Stimulated activated CD8-positive, alpha-beta memory T cell treated with anti-CD3 and anti-CD28 coated beads, Interleukin-12 subunit alpha, Interleukin-12 subunit beta, amount 100 ng/mL, for 1 hour (primary cell): ENCODE measurements around the gene HSPB7.
"Not testable (repeated sequence)": the region's sequence is repeated elsewhere in the genome, so short reads cannot be mapped to it uniquely, and the experiment has no call there.

Source experiments
- DNase-seq: peaks from one replicate; pipeline ENCODE4 v3.0.0-alpha.2; 2020; ENCODE audit warnings: low read depth

HSPB7 gene

DNA sequence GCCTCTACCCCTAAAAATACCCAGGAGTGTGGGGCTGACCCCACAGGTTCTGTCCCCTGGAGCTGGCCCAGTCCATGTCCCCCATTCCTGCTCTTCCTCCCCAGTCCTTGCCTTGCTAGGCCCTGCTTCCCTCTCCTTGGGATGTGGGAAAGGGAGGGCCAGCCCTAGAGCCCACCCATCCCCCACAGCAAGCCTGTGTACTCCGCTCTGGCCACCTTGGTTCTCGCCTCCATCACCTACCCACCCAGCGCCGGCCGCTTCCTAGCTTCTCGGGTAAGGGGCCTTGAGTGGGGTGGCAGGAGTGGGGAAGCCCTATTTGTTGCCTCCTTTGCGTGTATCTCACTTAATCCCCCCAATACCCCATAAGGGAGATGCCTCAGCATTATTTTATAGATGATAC lies 32.5 kb upstream of the HSPB7 start:
- DNase-seq: no peak

- no peak for DNase-seq
These were observed 30.8 kb upstream of the HSPB7 start for GRCh38 chr1:16048573-16049189.

- DNase-seq: no peak
These were observed 30.1 kb upstream of the HSPB7 start for GRCh38 chr1:16047791-16048475.

GRCh38 chr1:16046842-16047241 lies 29.0 kb upstream of the HSPB7 start:
- DNase-seq: no peak

- DNase-seq: no peak
These were observed 26.1 kb upstream of the HSPB7 start for GRCh38 chr1:16043950-16044349.

GRCh38 chr1:16043521-16043920 lies 25.7 kb upstream of the HSPB7 start, which contains the start of gene CLCNKB:
TSS of gene CLCNKB (plus strand) at chr1:16043782. CDS start at chr1:16044493, 711 bp downstream.
- DNase-seq: no peak

- not testable (repeated sequence) for DNase-seq
These were observed 24.8 kb upstream of the HSPB7 start for GRCh38 chr1:16042654-16043053.

DNA sequence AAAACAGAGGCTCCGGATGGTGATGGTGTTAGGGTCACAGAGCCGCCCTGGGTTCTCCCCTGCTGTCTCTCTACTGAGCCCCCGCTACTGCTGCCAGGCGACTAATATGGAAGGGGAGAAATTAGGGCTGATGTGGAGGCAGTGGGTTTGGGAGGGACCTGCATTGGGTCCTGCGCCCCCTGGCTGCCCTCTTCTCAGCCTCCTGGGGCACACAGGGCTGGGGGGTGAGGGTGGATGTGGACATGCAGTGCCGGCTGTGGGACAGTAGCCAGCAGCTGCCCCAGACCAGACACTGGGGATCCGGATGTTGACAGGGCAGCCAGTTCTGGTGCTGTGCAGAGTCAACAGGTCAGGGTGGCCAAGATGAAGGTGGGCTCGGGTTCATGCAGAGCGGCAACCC lies 24.3 kb upstream of the HSPB7 start:
- DNase-seq: no peak

DNA sequence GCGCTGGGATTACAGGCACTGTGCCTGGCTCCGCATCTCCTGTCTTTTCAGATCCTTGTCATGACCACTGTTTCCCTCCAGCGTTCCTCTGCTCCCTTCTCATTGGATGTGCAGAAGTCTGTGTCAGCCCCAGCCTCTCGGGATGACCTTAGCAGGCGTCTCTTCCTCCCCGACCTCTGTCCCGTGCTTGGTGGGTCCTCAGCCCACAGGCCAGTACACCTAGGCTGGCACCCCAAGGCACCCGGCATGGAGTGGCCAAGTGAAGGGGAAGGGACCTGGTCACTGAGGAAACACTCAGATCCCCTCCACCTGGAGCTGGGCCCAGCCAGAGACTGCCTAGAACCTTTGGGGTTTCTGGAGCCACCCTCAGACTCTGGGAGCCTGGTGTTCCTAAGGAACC lies 23.4 kb upstream of the HSPB7 start:
- no peak for DNase-seq

- not testable (repeated sequence) for DNase-seq
These were observed 22.0 kb upstream of the HSPB7 start for GRCh38 chr1:16039871-16040270.

DNA sequence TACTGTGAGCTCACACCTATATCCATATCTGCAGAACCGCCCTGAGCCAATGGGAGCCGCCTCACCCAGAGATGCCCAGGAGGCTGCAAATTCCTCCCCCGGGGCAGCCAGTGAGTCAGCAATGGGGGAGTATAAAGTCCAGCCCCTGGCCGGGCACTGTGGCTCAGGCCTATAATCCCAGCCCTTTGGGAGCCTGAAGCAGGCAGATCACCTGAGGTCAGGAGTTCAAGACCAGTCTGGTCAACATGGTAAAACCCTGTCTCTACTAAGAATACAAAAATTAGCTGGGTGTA lies 20.7 kb upstream of the HSPB7 start:
- no peak for DNase-seq

- not testable (repeated sequence) for DNase-seq
These were observed 18.6 kb upstream of the HSPB7 start for GRCh38 chr1:16036461-16036860.

DNA sequence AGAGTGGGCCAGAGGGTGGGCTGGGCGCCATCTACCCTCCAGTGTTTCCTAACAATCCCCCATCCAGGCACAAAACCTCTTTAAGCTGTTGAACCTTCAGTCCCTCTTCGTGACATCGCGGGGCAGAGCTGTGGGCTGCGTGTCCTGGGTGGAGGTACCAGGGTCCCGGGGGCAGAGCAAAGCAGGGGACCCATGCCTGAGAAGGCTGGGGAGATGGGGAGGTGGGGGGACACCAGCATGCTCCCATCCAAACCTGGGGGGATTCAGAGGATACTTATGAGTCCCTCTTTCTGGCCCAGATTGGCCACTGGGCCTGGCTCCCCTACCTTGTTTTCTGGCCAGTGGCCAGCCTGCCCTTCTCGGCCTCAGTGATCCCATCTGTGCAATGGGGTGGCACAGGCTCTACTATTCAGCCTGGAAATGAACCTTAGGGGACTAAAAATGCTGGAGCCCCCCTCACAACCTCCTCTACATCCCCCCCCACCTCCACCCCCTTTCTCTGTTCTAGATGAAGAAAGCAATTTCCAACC lies 15.3 kb upstream of the HSPB7 start:
- DNase-seq: not testable (repeated sequence)

DNA sequence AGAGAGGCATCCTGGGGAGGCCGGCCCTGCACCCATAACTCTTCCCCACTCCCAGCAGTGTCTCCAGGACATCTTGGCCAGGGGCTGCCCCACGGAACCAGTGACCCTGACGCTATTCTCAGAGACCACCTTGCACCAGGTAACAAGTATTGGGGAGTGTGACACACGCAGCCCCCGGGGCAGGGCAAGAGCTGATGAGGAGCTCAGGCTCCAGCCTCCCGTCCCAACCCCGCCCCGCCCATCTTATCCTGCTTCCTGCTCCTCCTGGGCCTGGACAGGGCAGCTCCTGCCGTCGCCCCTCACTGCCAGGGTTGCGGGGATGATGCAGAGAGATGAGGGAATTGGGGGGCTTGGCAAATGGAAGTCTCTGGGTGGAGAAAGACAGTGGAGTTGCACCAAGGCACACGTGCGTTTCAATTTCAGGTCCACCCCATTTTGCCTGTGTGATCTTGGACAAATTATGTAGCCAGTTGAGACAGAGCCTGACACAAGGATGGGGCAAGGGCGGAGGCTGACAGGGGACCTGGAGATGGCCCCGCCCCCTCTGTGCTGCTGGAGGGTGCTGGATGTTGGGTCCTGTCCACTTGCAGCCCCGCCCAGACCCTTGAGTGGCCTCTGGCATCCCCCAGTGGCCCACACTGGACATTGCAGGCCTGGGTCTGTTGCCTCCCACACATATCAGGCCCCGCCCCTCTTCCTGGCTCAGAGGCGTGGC lies 14.7 kb upstream of the HSPB7 start:
- DNase-seq: no peak

DNA sequence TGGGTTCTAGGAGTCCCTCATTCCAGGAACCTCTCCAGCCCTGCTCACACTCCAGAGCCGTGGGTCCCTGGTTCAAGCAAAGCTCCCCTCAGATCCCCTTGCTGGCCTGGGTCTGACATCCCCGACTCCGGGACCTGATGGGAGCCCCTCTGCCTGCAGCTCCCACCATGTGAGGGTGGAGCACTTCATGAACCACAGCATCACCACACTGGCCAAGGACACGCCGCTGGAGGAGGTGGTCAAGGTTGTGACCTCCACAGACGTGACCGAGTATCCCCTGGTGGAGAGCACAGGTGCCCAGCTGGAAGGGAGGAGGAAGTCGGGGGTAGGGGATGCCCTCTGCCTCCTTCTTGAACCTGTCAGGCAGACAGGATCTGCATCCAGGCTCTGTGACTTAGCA lies 13.7 kb upstream of the HSPB7 start:
- DNase-seq: no peak

DNA sequence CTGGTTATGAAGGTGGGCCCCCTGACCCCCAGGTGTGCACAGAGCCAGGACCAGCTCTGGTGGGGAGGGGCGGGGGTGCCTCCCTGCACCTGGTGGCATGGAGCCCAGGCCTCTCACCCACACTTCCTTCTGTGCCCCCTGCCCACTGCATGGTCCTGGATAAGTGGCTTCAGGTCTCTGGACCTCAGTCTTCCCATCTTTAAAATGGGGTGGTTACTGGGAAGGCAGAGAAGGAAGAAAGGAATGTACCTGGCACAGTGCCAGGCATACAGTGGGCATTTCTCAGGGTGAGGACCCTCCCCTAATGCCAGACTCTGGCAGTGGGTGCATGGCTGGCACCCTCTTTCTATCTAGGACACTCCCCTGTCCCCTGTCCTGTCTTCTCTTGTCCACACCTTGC lies 11.4 kb upstream of the HSPB7 start:
- no peak for DNase-seq

DNA sequence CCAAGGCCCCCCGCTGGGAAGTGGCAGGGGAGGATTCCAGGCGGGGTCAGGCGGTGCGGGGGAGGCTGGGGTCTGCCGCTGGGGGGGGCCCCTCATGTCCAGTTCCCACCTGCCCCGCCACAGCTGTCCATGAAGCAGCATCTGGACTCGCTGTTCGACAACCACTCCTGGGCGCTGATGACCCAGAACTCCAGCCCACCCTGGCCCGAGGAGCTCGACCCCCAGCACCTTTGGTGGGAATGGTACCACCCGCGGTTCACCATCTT lies 11.1 kb upstream of the HSPB7 start:
- not testable (repeated sequence) for DNase-seq

GRCh38 chr1:16028237-16029002 lies 10.6 kb upstream of the HSPB7 start:
- DNase-seq: no peak

DNA sequence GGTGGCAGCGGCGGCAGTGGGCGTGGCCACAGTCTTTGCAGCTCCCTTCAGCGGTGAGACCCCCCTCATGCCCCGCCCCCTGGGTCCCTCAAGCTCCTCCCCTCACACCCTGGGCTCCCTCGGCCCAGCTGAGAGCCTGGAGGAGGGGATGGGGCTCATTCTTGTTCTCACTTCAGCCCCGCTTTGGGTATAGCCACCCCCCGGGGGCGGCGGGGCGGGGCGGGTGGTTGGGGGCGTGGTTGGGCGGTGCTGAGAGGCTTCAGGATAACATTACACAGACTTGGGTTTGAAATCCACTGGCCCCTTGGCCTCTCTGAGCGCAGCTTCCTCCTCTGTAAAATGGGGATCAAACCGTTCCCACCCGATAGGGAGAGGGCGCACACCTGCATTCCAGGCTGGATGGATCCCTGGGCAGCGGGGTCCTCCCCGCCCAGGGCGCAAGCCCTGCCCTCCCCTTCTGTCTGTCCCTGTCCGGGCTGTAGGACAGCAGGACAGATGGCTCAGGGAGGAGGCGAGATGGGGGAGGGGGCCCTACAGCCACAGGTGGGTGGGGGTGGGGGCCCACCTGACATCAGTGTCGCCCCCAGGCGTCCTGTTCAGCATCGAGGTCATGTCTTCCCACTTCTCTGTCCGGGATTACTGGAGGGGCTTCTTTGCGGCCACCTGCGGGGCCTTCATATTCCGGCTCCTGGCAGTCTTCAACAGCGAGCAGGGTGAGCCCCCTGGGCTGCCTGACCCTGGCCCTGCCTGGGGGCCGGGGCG lies 9.1 kb upstream of the HSPB7 start:
- DNase-seq: no peak

DNA sequence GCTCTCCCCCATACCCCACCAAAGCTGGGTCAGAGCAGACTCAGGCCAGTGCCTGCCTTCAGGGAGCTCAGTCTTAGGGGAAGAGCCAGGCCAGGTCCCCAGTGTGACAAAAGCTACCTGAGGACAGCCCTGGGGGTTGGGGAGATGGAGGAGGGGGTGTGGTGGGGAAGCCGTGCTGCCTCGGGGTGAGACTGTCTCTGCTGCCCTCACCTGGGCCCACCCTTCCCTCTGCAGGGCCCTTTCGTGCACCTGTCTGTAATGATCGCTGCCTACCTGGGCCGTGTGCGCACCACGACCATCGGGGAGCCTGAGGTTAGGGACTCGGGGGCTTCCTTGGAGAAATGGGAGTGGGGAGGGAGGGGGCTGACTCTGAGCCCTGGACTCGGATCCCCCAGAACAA lies 8.5 kb upstream of the HSPB7 start:
- DNase-seq: not testable (repeated sequence)

- DNase-seq: no peak
These were observed 5.3 kb upstream of the HSPB7 start for GRCh38 chr1:16023050-16023653.

- DNase-seq: no peak
These were observed 4.5 kb upstream of the HSPB7 start for GRCh38 chr1:16022393-16022792.
